DMS 273 (cell line): Measurements from ENCODE around the gene CTNNBL1.
"Not testable (repeated sequence)": the region's sequence is repeated elsewhere in the genome, so short reads cannot be mapped to it uniquely, and the experiment has no call there.

Experiments used
- DNase-seq: peaks from one replicate; lab custom pipeline; 2025; ENCODE audit not compliant: unreplicated experiment; lab: John Stamatoyannopoulos, UW

The CTNNBL1 gene

DNA sequence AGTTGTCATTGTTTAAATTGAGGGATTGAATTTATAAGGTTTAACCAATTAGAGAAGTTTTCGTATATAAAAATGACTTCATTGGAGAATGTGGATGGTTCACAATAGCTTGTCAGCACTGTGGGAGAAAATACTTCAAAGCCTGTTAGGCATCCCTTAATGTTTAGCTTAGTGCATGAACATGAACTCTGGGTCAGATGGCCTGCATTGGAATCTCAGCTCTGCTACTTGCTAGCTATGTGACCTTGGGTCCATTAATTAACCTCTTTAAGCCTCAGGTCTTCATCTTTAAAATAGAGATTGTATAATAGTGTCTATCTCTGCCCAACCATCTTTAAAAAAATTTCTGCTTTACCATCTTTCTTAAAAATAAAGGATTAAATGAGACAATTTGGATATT is 11.1 kb downstream of the CTNNBL1 start:
- no peak for DNase-seq

DNA sequence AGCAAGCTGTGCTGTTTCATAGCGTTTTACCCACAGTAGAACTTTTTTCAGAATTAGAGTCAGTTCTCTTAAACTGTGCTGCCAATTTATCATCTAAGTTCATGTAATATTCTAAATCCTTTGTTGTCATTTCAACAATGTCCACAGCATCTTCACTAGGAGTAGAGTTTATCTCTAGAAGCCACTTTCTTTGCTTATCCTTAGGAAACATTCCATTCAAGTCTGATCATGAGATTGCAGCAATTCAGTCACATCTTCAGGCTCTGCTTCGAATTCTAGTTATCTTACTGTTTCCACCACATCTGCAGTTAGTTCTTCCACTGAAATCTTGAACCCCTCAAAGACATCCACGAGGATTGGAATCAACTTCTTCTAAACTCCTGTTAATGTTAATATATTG is 12.5 kb downstream of the CTNNBL1 start:
- DNase-seq, result no peak

DNA sequence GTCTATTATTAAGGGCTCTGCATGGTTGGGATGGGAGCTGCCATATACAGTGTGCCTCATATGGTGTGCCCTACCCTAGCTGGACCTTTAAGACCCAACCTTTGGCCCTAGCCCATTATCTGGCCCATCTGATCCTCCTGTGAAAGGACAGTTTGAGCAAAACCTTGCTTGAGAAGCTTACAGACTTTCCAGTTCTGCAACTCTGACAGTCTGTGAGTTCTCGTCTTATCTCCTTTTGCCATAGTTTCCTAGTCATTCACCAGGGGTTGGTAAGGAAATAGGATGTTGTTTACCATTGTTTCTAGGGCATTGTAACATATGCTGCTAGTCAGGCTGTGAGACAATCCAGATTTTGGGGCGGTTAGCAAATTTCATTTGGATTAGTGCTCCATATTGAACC is 17.2 kb downstream of the CTNNBL1 start:
- no peak for DNase-seq

DNA sequence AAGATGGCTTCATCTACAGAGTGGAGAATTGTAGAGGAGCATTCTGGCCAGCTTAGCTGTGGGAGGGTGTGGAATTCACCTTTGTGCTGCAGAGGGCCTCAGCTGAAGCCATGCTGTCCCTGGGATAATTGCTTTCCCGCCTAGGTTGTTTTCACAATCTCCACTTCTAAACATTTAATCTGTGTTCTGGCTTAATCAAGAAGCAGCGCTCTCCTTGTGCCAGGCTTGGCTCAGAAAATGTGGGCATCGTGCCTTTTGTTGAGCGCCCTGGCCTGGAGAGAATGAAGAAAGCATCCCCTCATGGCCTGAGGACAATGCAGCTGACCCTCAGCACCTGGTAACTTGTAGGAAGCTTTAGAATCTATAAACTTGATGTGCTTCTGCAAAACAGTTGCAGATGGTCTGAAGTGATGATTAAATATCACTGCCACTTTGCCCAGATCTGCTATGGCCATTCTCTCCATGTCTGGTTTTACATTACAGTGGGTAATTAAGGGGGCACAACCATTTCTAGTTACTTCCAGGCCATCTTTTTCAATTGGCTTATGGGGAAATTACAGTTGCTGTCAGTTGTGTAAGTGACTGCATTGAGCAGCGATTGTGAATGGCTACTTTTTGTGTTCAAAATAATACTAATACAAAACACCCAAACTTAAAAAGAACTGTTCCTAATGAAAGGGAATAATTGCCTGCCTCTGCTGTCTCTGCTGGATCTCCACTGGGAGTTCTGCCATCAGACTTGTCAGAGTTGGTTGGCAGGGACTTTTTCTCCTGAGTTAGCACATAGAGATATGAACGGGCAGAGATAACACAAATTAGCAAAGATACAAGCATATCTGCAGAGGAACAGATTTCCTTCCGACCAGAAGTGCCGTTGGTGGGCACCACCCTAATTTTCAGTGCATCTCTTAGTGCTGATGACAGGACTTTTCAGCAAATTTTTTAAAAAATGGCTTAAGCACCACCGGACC is 18.4 kb downstream of the CTNNBL1 start:
- peak; percentile 48 for DNase-seq

DNA sequence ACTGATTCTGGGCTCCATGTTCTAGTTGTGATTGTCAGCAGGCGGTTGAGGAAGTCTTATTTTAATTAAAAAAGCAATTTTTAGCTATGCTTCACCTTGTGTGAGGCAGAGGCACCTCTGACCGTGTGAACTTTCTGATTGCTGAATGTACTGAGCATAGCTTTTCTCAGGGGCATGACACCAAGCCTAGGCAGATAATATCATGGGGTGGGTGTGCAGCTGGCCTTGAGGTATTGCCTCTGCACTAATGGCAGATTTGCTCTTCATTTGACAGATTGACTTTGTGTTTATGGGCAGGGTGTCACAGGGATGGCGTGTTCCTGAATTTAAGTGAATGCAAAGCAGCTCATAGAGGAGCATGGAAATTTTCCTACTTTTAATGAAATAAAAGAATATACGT is 19.6 kb downstream of the CTNNBL1 start:
- no peak for DNase-seq

DNA sequence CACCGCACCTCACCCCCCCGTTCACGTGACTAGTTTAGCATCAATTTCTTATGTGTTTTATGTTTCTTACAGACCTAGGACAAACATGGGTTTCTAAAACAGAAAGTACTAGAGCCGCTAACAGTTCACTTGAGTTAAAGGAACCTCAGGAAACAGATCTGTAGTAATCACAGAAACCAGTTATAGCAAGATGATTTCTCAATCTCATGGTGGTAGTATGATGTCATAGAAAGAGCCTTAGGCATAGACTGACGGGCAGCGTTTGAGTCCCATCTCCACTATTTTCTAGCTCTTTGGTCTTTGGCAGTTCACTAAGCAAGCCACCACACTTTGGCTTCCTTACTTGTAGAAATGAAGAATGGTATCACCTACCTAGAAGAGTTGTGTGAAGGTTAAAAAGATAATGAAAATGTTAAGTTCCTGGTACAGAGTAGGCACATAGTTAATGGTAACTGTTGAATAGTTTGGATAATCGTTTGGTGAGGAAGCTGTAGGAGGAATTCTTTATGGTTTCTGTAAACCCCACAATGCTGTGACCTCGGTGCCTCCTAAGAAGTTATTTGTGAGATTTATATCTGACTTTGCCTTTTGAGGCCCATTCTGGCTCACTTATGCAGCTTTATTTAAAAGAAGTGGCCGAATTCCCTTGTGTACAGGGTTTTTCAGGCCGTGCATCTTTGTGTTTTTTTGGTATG is 21.3 kb downstream of the CTNNBL1 start:
- no peak for DNase-seq

DNA sequence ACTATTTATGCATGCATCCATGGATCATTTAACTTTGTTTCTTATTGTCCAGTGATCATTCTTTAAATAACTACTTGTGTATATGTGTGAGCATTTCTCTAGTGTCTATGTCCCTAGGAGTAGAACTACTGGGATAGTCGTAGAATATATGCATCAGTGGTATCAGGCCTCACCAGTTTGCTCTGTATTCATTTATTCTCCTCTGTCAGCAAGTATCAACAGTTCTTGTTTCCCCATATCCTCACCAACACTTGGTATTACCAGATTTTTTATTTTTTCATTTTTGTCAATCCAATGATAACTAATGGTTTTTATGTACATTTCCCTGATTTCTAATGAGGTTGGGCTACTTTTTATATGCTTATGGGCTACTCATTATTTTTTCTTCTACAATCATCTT is 27.9 kb downstream of the CTNNBL1 start:
- no peak for DNase-seq

DNA sequence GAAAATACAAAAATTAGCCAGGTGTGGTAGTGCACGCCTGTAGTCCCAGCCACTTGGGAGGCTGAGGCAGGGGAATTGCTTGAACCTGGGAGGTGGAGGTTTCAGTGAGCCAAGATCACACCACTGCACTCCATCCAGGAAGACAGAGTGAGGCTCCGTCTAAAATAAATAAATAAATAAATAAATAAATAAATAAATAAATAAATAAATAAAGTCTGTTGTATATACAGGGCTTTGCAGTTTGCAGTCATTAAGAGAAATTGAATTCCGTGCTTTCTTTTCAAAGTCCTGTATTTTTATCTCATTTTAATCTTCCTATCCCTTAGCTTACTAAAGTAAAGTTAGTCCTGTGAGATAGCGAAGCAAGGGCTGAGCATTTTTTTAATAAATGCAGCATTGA is 28.5 kb downstream of the CTNNBL1 start:
- DNase-seq, result not testable (repeated sequence)

DNA sequence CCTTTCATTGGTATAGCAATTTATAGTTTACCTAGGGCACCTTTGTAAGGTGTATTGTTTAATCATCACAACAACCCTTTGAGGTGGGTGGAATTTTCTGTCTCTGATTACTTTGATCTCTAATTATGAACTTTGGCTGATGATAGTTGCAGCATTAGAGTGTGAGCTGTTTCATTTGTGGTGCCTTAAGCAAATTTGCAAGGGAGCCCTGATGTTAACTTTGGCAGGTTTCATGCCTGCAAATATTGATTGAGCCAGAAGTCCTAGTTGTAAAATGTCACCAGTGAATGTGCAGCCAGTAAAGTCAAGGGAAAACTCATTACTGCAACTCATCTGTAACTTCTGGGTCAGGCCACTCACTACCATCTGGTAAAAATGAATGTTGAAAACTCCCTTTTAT is 29.8 kb downstream of the CTNNBL1 start:
- DNase-seq, result no peak

DNA sequence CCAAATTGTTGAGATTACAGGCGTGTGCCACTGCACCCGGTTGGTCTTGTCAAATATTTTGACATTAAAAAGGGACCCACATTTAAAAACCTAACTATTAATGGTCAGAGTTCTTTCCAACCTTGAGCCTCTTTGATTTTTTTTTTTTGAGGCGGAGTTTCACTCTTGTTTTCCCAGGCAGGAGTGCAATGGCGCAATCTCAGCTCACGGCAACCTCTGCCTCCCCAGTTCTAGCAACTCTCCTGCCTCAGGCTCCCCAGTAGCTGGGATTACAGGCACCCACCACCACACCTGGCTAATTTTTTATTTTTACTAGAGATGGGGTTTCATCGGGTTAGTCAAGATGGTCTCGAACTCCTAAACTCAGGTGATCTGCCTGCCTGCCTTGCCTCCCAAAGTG is 31.3 kb downstream of the CTNNBL1 start:
- DNase-seq, result no peak

DNA sequence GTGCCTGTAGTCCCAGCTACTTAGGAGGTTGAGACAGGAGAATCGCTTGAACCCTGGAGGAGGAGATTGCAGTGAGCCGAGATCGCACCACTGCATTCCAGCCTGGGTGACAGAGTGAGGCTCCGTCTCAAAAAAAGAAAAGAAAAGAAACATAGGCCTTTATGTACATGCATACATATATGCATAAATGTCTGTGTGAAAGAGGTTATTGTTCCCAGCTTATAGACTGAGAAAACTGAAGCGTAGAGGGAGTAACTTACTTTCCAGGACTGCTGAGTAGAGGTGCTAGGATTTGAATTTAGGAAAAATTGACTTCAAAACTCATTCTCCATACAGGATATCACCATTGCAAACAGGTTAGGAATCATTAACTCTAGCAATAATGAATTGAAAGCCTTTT is 32.0 kb downstream of the CTNNBL1 start:
- DNase-seq, result no peak

DNA sequence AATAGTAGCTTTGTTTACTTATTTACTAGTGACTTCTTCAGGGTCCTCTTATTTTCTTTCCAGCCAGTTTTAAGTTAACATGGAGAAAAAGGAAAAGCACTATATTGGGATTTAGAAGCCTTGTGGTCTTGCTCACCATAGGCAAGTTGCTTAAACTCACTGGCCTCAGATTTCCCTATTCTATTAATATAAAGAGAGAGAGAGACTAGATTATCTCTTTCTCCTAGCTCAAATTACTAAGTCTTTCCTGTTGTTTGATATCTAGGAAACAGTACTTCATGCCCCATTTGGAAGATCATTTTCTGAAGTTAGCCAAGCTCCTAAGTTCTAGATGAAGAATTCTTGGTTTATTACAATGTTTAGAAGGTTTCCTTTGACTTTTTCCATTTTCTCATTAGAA is 32.5 kb downstream of the CTNNBL1 start:
- DNase-seq, result no peak

DNA sequence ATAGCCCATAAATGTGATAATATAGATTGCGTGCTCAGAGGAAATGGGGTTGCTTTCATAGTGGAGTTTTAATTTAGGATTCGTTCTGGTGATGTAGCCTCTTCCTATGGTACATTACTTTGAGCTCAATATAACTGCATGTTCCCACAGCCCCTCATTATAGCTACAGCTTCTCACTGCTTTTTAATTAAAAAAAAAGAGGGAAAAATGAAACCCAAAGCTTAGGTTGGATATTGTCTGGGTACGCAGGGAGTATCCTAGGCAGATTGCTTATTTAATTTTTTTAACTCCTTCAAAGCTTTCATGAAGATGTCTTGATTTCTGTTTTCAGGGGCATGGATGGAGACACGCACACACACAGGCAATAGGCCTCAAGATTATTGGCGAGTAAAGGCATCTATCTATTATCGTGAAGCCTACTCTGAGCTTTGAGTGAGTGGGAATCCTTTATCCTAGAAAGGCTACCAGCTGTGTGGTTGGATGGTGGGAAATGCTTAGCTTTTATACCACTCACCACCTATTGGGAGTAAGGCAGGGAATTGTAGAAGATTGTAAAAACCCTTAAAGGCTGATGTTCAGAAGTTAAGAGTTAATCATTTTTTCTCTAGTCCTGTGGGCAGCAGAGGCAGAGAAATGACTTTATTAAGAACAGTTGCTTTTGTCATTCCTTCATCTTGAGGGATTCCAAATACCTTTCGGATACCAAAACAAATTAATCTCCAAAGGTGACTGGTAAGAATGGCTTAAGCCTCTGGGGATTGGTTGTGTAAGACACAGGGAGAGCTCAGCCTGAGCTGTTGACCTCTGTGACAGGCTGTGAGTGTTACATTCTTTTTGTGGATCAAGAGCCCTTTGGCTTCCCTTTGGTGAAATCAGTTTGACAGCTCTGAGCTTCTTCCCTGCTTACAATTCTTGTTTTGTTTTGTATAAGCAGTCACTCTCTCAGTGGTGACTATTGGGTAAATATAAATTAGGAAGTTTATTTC is 33.4 kb downstream of the CTNNBL1 start:
- no peak for DNase-seq

DNA sequence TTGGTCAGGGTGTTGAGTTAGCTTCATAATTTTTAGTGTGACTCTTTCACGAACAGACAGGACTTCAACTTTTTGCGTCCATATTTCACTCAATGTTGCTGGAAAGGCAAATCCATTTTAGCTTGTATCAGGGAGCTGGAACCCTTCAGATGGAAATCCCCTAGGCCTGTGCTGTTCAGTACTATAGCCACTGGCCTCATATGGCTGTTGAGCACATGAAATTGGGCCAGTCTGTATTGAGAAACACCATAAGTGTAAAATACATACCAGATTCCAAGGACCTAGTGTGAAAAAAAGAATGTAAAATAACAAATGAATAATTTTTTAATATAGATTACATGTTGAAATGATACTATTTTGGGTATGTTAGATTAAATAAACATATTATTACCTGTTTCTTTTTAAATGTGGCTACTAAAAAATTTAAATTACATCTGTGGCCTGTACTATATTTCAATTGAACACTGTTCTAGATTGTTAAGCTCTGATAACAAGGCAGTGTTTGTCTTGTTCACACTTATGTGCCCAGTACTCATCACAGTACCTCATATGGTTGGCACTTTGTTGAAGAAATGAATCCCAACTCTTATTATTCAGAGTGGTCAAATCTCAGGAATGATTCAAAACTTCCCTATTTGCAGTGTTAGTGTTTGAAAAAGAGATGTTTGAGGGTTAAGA is 34.3 kb downstream of the CTNNBL1 start:
- DNase-seq, result no peak

DNA sequence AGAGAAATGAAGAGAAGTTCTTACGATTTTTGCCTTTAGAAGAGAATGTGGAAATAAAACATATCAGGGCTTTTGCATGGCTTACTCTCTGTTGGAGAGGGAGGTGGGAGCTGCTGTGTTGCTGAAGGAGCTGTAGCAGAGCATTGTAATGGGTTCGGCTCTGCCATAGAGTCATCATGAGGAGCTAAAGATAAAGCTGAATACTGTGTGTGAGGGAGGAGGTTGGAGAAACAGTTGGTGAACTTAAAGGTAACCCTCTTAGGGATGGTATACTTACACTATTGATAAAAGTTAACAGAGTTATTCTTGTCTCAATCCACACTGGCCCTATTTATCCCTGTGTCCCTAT is 34.8 kb downstream of the CTNNBL1 start:
- DNase-seq, result no peak

DNA sequence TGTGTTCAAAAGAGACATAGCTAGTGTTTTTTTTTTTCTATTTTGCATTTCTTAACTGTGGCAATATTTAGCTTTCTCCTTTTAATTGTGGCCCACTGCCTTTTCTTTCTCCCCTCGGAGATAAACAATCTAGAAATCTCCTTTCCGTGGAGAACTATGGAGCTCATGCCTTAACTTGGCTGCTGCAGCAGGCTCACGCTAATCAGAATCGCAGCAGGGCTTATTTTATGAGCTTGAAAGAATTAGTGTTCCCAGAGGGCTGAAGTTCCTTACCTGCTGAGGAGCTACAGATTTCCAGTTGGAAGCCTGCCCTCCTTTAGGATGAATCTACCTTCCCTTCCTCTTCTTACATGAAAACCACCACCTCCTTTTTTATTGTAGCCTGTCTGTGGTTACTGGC is 35.6 kb downstream of the CTNNBL1 start:
- DNase-seq, result peak; percentile 49

DNA sequence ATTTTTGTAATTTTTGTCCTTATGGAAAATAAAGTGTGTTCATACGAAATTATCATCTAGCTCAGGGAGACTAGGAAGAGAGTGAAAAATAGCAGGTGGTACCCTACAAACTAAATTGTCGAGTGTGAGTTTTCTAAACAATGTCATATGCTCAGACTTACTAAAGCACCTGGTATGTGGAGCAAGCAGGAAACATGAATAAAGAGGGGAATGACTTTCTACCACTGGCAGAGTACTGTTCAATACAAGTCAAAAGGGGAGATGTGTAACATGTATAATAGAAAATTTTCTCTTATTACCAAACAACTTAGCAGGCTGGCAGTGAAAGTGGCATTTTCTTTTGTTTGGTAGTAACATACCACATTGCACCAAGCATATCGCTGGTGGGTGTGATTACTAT is 36.1 kb downstream of the CTNNBL1 start:
- DNase-seq, result peak; percentile 43

DNA sequence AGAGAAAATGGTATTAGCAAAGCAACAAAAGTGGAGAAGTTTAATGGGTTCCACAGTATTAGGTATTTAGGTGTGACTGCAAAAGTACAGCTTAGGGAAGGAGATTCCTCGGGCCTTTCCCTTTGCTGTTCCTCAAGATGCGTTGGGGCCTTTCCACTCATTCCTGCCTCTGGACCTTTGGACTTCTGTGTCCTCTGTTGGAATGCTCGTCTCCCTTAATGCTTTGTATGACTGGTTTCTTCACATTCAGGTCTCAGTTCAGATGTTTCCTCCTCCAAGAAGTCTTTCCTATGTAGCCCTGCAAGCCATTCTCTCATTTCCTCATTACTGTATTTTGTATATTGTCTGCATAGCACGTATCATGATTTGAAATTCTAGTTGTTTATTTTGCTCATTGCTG is 39.6 kb downstream of the CTNNBL1 start:
- no peak for DNase-seq

DNA sequence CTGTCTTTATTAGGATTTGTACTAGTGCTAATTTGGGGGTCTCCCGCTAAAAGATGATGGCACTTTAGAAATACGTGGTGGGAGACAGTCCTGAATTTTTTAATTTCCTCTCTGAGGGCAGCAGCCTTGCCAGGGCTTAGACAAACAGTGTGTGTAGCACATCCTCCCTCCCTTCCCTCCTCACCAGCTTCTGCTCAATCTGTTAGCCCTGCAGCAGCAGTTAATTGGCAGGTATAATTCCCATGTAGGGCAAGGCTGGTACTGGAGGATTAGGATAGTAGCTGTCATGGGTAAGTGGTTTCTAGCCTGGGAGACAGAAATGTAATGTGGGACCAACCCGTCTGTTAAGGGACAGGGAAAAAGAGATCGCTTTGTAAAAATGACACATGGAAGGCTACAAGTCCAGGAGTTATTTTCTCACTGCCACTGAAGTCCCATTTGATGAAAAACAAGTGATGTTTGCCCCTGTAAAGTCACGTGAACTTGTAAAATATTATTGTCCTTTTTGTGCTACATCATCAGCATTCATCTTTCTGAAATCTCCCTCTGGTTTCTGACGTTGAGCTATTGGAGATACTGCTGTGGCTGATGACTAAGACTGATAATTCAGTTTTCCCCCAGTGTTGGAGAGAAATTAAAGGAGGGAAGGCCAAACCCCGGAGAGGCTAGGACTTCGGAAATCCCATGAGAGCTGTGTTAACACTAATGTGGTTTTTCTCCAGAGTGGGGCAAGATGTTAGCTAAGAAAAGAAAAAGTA is 40.6 kb downstream of the CTNNBL1 start:
- peak; percentile 79 for DNase-seq

DNA sequence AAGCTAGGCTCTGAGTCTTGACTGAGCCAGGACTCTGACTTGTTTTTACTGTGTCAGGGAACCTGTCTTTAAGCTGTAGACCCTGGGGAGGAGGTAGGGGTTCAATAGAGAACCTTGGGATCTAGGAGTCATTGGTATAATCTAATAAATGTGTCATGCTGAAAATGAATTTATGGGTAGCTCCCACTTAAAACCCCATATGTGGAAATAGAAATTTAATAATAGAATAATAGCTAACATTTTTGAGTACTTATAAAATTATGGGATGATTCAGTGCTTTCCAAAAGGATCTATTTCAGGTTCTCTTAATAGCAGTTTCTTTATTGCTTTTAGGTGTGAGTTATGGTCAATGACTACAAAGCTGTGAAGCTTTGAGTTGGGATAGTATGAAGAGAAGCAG is 41.7 kb downstream of the CTNNBL1 start:
- DNase-seq, result no peak
